HuH-7 (cell line): ENCODE data around the gene CISD3.

ENCODE experiments used
- DNase-seq: peaks from one replicate; pipeline ENCODE4 v3.0.0; 2011; ENCODE audit warnings: low spot score

CISD3 gene

DNA sequence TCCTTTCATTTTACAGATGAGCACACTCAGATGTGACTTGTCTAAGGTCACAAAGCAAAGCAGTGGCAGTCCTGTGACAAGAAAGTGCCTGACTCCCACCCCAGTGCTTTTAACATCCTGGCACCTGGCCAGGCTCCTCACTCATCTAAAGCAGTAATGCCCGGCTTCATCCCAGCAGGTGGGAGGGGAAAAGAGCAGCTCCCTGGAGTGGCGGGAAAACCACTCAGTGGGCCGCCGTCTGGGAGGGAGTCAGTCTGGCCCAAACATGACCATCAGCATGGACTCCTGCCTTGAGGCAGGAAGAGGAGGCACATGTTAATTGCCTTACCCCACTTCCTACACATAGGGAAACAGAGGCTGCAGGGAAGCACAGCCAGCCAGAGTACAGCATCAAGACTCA lies 15.4 kb downstream of the CISD3 start:
- no peak for DNase-seq

DNA sequence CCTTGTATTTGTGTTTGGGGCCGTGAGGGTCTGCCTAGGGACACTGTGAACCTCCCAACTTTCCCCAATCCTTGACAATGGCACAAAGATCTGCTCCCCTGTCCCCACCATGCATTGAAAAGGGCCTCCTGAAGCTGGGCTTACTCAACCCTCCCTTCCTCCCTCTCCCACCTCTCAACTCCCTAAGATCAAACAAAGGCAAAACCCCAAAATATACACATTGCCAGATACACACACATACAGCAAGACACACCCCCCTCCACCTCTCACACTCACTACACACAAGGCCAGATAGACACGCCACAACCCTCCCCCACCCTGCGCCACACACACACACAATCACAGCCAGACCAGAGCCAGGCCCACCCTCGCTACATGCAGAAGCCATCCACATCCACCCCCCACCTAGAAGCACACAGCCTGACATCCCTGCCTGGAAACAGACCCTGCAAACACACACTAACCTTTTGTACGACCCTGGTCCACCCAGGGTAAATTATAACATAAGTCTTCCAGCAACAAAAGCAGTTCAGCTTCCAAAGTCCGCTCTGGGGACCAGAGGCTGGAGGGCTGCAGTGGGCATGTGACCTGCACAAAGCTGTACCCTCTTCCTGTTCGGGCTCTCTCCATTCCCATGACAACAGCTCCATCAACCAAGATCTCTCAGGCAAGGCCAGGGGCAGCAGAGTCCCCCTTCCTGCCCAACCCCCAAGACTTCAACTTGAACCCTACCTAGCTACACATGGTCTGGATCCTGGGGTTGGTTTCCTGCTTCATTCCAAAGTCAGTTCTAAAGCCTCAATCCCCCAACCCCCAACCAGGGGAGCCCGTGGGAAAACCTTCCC lies 16.1 kb downstream of the CISD3 start:
- no peak for DNase-seq

DNA sequence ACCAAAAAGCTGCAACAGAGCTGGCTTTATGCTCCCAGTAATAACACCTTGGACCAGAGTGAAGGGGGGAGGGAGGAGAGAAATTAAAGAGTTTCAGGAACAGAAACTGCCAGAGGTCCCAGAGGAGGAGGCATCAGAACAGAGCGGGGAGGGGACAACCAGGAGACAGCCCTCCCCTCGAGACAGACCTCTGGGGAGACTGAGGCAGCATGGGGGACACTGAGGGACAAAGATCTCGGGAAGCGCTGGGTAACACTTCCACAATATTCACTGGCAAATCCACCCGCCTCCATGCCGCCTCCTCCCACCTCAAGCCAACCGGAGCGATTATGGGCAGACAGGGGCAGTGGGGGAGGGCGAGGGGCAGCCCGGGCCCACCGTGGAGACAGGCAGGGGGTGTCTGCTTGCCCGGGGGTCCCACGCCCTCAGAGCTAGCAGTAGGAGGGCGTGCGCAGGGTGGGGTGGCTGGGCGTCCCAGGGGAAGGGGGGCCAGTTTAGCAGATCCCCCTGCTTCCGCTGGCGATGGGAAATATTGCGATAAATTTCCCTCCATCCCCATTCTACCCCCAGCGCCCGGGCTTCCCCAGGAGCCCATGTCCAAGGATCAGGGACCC lies 16.8 kb downstream of the CISD3 start:
- no peak for DNase-seq

DNA sequence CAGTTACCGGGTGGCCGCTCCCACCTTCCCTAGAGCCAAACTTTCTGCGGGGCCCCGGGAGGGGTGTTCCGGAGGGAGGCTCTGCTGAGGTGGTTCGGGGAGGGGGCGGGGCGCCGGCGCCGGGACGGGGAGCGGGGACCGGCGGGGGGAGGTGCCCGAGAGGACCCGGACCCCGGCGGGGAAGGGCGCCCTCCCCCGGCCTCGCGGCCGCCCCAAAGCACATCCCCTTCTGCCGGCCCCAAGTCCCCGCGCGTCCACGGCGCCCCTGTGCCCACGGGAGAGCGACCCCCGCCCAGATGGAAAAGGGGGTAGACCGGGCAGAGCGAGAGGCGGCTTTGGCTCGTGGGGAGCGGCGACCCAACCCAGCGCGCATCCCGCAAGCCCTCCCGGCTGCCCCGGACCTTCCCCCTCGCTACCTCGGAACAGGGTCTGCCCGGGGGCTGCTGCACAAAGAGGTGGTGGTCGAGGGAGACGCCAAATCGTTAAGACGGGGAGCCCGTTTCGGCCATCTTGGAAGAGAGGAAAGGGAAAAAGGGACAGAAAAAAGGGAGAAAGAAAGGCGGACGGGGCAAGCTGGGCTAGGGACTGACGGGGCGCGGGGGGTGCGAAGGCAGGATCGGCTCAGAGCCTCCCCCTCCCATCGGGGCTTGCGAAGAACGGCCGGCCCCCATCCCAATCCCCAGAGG lies 17.5 kb downstream of the CISD3 start:
- DNase-seq: no peak

DNA sequence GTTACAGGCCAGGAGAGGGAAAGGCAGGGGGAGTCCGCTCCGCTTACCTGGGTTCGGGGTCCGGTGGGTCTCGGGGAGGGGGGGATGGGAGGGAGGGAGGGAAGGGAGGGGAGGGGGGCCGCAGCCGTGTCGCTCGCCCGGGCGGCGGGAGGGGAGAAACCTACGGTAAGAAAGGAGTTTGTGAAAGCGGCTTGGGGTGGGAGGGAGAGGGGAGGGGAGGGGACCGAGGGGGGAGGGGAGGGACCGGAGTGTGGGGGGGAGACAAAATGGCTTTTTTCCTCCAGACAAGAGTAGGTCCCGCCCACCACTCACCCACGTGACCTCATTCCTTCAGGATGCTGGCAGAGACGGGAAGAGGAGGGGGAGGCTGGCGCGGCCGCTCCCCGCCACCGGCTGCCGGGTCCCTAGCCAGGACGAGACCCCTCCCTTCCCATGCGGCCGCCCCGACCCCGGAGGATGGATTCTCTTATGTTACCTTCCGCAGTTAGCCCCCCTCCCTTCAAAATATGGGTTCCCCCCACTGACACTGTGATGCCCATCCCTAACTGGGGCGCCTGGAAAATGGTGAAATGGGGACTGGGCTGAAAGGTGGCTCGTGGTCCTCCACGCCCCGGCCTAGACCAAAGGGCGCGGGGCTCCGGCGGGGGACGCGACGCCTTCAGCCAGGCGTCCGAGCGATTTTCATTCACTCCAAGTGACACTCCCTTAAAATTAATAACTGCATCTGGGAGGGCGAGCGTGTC lies 18.2 kb downstream of the CISD3 start, which contains the start of gene PCGF2:
TSS of gene PCGF2 (minus strand) at position 188 of the 743 bp plus-strand sequence. CDS start 7,934 bp downstream, outside the sequence.
- DNase-seq: peak; percentile 80

DNA sequence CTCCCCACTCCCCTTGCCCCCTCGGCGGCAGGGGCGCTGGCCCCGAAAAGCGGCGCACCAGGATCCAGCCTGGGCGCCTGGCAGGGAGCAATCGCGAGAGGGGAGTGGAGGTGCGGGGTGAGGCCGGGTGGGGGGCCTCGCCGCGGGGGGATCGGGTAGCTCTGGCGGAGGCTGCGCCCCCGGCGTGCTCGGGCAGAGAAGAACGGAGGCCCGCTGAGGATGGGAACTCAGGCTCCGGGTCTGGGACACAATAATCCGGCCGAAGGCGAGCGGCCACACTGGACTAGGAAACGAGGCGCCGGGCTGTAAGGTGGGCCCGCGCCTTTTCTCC lies 18.7 kb downstream of the CISD3 start:
- DNase-seq: no peak

DNA sequence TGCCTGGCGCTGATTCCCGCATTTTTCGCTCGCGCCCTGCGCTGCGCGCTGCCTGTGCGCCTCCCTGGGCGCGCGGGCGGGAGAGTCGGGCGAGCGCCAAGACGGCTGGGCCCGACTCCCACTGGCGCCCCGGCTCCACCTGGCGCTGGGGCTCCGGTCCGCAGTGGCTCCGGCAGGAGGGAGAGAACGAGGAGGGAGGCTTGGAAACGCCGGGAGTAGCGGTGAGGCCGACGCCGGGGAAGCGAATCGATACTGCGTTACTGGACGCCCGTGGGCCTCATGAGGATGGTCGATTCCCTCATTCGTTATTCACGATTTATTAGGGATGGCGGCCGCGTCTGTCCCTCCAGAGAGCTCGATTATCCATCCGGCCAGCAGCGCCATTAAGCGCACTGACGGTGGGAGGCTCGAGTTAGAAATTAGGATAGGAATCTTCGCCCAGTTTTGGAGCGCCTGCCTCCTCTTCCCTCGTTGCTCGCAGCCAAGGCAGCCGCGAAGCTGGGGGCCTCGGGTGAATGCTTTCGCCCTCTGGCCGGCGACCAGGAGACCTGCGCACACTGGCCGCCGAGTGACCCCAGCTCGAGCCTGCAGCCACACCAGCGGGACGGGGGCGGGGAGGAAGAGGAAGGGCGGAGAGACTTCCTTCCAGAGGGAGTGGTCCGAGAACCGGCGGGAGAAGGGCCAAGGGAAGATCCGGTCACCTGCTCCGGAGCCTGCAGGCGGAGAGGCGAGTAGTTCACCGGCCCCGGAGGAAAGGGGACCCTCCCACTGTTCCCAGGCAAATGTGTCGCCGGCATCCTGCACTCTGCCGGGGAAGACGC lies 19.3 kb downstream of the CISD3 start:
- DNase-seq: peak; percentile 65

DNA sequence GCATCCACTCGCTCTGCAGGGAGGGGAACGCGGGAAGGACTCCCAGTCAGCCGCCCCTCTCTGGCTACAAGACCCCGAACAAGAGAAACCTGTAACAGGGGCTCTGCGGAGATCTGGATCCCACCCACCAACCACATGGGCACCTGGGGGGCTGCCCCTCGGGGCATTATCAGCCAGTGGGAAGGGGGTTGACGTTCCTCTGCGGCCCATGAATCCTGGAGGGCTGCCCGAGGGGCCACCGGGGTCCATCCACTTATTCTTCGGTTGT lies 19.8 kb downstream of the CISD3 start:
- DNase-seq: no peak

DNA sequence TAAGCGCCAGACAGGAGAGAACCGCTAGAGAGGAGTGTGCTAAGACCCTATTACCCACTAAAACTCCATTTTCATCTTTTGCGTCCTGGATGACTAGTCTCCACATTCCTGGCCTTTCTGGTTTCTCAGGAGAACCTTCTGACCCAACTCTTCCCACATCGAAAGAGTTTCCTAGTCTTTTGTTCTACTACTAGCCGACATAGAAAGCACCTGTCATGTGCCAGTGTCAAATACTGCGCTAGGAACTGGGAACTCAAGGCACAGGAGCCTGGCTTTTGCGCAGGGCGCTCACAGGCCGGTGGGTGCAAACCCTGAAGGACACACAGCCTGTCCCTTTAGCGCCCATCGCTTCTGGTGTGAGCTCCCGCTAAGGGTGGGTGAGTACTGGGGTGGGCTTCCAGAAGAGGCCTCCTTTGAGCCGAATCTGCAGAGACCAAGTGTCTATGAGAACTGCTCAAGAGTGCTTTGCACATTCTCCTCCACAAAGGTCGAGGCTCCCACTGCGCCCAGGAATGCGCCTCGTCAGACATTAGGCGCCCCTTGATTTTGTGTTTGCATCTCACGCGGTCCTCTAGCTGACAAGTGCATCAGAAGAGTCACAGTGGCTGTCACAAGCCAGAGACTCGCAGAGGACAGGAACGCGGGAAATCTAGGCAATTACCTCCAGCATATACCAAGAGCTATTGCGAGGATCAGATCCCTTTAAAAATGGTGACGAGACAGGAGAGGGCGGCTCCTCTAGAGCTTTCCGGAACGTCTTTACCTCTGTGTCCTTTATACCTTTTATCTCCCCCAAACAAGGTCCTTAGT lies 20.4 kb downstream of the CISD3 start:
- DNase-seq: no peak

DNA sequence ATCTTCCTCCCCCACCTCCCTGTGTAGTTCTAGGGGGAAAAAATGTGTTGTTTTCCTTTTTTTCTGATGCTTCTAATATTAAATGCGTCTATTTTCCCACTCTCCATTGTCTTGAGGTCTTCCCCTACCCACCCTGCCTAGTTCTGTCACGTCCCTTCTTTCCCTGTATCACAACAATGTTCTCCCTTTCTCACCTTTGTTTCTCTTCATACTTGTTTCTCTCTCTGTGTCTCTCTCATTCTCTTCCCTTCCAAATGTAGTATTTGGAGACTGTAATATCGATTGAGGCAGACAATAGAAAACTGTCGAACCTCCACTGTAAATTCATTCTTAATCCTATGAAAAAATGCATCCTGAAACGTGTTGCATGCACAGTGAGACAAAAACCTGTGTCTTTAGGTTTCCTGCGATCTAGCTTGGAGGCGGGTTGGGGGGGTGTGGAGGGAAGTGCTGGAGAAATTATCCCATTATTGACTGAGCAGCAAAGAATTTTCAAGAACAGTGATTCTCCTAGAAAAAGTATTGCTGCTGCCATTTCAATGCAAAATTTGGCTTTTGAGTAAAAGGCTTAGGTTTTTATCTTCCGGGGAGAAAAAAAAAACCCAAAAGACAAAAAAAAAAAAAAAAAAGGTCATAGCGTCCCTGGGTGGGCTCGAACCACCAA lies 21.1 kb downstream of the CISD3 start:
- no peak for DNase-seq

DNA sequence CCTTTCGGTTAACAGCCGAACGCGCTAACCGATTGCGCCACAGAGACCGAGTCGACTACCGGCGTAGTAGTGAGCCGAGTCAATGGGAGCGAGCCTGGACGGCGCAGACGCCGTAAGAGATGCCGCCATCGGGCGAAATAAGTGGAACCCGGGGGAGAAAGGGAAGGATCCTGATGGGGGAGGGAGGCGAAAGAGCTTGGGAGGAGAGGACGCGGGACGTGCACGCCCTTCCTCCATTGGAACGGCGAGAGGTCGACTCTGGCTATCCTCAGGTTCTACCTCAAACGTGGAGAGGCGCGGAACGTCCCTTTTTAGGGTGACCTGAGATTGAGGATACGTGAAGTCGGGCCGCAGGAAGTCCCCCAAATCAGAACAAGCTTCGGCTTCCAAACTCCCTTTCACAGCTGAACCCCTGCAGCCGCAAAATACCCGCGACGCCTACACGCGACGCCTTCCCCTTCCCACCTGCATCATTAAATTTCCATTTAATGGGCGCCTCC lies 21.7 kb downstream of the CISD3 start:
- DNase-seq: no peak

DNA sequence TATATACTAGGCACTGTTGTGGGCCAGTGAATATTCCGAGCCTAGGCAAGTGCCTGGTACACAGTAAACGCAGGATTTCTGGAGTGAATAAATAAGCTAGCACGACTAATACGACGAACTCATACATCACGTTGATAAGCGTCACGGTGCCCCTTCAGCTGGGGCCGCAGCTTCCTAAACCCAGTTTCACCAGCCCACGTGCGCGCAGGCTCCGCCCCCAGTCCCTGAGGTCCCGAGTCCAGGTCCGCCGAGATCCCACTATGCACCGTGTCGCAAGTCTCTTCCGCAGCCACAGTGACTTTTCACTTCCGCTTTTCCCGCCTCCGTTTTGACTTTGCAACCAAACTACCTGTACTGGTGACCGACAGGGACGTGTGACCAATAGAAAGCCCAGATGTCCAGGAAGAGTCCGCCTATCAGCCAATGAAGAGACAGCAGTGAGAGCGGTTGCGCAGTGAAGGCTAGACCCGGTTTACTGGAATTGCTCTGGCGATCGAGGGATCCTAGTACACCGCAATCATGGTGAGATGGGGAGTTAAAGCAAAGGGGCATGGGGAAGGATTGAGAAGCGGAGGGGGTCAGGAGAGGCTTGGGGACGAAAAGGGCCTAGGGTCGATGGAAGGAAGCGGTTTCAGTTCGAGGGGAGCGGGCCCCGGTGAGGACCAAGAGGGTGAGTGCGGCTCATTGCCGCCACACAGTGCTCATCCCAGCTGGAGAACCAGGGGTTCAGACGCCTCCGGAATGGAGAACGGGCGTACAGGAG lies 22.3 kb downstream of the CISD3 start, which contains the start of gene PSMB3:
TSS of gene PSMB3 (plus strand) at position 434 of the 763 bp plus-strand sequence. CDS start at position 520, 86 bp downstream.
- DNase-seq: peak; percentile 90

DNA sequence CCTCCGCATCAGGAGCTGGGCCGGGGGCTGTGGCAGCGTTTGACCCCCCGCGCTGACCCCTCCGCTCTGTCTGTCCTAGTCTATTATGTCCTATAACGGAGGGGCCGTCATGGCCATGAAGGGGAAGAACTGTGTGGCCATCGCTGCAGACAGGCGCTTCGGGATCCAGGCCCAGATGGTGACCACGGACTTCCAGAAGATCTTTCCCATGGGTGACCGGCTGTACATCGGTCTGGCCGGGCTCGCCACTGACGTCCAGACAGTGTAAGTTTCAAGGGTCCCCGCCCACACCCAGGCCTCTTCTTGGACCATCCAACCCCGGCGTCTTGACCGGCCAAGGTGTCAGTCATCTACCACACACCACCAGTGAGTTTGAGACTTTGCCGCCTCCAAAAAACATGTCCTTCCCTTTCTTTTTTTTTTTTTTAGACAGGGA lies 22.9 kb downstream of the CISD3 start:
- no peak for DNase-seq

DNA sequence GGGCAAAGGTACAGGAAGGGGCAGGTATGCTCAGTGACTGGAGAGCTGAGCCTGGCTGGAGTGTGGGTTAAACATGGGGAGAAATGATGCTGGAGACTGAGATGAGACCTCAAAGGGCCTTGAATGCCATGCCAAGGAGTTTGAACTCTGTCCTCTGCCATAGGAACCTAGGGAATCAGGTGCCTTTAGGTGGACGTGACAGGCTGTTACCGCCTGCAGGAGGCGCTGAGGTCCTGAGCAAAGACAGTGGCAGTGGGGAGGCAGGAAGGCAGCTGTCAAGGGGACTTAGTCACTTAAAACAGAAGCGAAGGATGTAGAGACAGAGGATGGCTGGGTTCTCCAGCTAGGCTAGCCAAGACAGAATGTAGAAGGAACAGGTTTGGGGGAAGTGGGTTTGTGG lies 31.5 kb downstream of the CISD3 start:
- peak; percentile 48 for DNase-seq

DNA sequence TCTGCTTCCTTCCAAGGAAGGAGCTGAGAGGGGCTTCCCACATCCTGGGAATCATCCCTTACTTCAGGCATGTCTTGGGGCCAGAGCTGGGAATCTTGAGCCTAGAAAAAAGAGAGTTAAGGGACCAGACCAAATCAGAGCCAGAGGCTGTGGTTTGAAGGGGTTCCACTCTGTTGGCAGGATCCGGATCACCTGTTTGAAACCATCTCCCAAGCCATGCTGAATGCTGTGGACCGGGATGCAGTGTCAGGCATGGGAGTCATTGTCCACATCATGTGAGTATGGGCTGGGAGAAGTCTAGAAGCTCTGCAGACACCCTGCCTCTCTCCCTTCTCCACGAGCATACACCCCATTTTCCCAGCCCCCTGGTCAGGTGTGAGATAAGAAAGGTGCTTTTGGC lies 32.1 kb downstream of the CISD3 start:
- no peak for DNase-seq

DNA sequence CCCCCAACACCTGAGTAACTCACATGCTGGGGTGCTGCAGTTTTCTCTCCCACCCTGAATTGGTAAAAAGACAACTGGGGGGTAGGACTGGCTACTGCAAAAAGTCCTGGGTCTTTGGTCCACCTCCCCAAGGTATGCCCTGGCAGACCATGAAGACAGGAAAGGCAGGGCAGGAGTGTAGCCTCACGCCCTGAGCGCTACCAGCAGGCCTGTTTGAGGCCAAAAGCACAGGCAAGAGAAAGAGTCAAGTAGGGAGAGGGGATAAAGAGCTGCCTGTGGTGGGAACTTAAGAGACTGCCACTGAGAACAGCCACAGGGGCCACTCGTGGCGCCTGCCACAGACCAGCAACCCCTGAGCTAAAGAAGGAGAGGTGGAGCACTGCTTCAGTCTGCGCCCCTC lies 36.2 kb downstream of the CISD3 start:
- no peak for DNase-seq

DNA sequence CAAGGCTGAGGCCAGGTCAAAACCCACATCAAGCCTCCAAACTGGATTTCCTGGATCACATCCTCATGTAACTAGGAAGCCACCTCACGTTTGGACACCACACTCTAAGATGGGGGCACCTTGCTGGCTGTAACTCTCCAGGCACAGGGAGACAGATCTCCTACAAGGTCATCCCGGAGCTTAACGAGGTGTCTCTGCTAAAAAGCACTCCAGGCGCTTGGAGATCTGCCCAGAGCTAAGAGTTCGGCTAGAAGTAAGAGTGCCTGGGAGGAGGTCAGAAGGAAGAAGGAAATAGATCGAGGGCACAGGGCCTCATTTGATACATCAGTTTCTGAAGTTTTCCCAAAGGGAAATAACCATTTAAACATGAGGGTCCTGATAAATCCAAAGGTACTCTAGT lies 38.3 kb downstream of the CISD3 start:
- no peak for DNase-seq

DNA sequence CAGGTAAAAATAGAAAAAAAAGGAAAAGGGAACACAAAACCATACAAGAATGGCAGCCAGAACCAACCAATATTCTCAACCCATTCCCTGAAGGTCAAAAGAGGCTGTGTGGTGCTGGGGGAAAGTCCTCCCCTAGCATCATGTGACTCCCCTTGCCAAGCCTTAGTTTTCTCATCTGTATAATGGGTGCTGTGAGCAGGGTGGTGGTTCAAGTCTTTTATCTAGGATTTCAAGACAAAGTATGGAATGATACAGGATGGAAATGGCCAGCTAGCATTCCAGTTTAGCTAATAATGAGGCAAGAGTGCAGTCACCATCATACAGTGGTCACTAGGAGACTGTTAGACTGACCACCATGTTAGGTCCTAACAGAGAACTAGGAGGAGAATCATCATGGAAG lies 43.1 kb downstream of the CISD3 start:
- no peak for DNase-seq

DNA sequence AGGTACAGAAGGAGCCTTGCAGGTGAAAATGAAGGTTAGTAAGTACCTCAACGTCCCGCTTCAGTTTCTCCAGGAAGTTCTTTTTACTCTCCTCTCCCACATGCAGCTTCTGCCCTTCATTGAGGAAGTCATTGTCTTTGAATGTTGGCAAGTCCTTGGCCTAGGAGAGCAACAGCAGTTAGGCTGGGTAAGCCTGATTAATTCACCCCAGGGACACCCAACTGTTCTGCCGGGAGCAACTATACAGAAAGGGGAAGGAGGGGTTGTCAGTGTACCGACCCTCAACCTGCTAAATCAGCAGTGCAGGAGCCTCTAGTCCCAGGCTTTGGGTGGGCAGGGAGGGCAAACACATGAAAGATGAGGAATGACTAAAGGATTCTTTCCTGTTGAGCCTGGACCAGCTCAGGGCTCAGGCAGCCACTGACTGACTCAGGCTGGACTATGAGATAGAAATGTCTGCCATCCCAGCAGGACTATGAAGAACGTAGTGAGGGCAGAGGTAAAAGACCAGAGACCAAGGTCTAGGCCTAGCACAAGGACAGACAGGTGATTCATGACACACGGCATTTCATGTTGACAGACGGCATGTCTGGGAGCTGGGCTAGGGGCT lies 47.6 kb downstream of the CISD3 start:
- DNase-seq: no peak
